Measurements from ENCODE around the gene NTM. TPM values are rescaled to one million over a fixed set of nuclear protein-coding genes. Genes with fewer than 3 reads are reported as not detected.

The NTM gene
- total RNA-seq, 6 donors from 2014 or later = 4.1 to 151 (median 115) TPM

- Histone ChIP-seq H3K4me3 (no peak overlapping the region), H3K27ac (no peak overlapping the region), H3K27me3 (no peaks in the 10 kb centered on the region), H3K36me3 (no peaks in the 10 kb centered on the region), H3K9me3 (no peaks in the 10 kb centered on the region), H3K4me1 (no peaks in the 10 kb centered on the region)
- no peak for ATAC-seq (ENCODE audit: low FRiP score in 2 of 2)
- 73 to 76% methylated on average over 4 of the region's 4 CpGs for WGBS, 2 donors
- TF ChIP-seq POLR2A (IDR thresholded peaks at IDR 0.05) (no peak), EP300 (IDR thresholded peaks at IDR 0.05) (no peak), CTCF (IDR thresholded peaks at IDR 0.05) (no peak), POLR2AphosphoS5 (IDR thresholded peaks at IDR 0.05) (no peak)
- no peak for DNase-seq
These were observed 5.0 kb upstream of the NTM start for GRCh38 chr11:131365329-131365930.

GRCh38 chr11:131370901-131371790, 731 bp downstream of the NTM start:
- Histone ChIP-seq H3K4me3 (peak overlapping the region in 3 of 4 donors; percentile 12 to 32 (median 27)), H3K27ac (peak overlapping the region in 1 of 4 donors; percentile 46), H3K4me1 (peaks cover 0 to 13% (median 3%) of the 10 kb centered on the region in 4 donors), H3K9me3 (no peaks in the 10 kb centered on the region), H3K36me3 (no peaks in the 10 kb centered on the region), H3K27me3 (peaks cover 0 to 4% (median 0%) of the 10 kb centered on the region in 4 donors)
- DNase-seq (no peak), ATAC-seq (ENCODE audit: low FRiP score in 2 of 2) (no peak)
- no peak for TF ChIP-seq POLR2A (IDR thresholded peaks at IDR 0.05)
- TF ChIP-seq CTCF (IDR thresholded peaks at IDR 0.05) = no peak
- no peak for TF ChIP-seq EP300 (IDR thresholded peaks at IDR 0.05)
- TF ChIP-seq POLR2AphosphoS5 (IDR thresholded peaks at IDR 0.05) = no peak
- WGBS, 2 donors = 14 to 16% methylated on average over 26 of the region's 26 CpGs

- H3K27ac ChIP-seq = peak overlapping the region in 1 of 4 donors; percentile 46
- H3K36me3 ChIP-seq = no peaks in the 10 kb centered on the region
- H3K9me3 ChIP-seq = no peaks in the 10 kb centered on the region
- H3K27me3 ChIP-seq = peaks cover 0 to 4% (median 0%) of the 10 kb centered on the region in 4 donors
- ATAC-seq (ENCODE audit: low FRiP score in 2 of 2) (no peak), DNase-seq (no peak)
- TF ChIP-seq POLR2AphosphoS5 (IDR thresholded peaks at IDR 0.05) = no peak
- peak overlapping the region in 3 of 4 donors; percentile 12 to 32 (median 27) for H3K4me3 ChIP-seq
- 24 to 26% methylated on average over 4 to 7 of the region's 7 CpGs for WGBS, 2 donors
- peaks cover 0 to 13% (median 3%) of the 10 kb centered on the region in 4 donors for H3K4me1 ChIP-seq
These were observed 1.3 kb downstream of the NTM start for GRCh38 chr11:131371791-131372104.

- Histone ChIP-seq H3K9me3 (no peaks in the 10 kb centered on the region), H3K27ac (peak overlapping the region in 1 of 4 donors; percentile 46), H3K36me3 (no peaks in the 10 kb centered on the region), H3K4me1 (peaks cover 0 to 13% (median 3%) of the 10 kb centered on the region in 4 donors), H3K27me3 (peaks cover 0 to 4% (median 0%) of the 10 kb centered on the region in 4 donors), H3K4me3 (peak overlapping the region in 3 of 4 donors; percentile 12 to 32 (median 27))
- ATAC-seq (ENCODE audit: low FRiP score in 2 of 2) (no peak), DNase-seq (no peak)
- WGBS, 2 donors = 76 to 83% methylated on average over 10 of the region's 10 CpGs
- TF ChIP-seq POLR2AphosphoS5 (IDR thresholded peaks at IDR 0.05) (no peak), POLR2A (IDR thresholded peaks at IDR 0.05) (no peak), CTCF (IDR thresholded peaks at IDR 0.05) (no peak), EP300 (IDR thresholded peaks at IDR 0.05) (no peak)
These were observed 2.0 kb downstream of the NTM start for GRCh38 chr11:131372234-131372962.
